GM19468 (cell line): ENCODE measurements around the gene GXYLT2.
A peak's percentile ranks its signal among the peaks of the same experiment; 100 is the strongest.

Experiments
- ATAC-seq: cut with Tn5 transposase; IDR thresholded peaks from one replicate; pipeline ENCODE4 v1.9.1; 2021; ENCODE audit warnings: mild to moderate bottlenecking, moderate library complexity, moderate number of reproducible peaks; ENCODE audit not compliant: unreplicated experiment; ENCODE audit errors: extremely low read depth

The GXYLT2 gene

GRCh38 chr3:72968266-72968664 is 80.4 kb downstream of the GXYLT2 start:
- ATAC-seq, result no peak

GRCh38 chr3:72969766-72970165 is 81.9 kb downstream of the GXYLT2 start:
- ATAC-seq, result no peak

GRCh38 chr3:72970942-72971341 is 83.1 kb downstream of the GXYLT2 start:
- no peak for ATAC-seq

DNA sequence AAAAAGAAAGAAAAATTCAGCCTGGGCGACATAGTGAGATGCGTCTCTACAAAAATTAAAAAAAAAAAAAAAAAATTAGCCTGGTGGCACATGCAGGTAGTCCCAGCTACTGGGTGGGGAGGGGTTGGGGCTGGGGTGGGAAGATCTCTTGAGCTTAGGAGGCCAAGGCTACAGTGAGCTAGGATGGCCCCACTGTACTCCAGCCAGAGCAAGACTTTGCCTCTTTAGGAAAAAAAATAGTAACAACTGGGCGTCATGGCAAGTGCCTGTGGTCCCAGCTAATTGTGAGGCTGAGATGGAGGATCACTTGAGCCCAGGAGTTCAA is 84.8 kb downstream of the GXYLT2 start:
- ATAC-seq, result no peak

DNA sequence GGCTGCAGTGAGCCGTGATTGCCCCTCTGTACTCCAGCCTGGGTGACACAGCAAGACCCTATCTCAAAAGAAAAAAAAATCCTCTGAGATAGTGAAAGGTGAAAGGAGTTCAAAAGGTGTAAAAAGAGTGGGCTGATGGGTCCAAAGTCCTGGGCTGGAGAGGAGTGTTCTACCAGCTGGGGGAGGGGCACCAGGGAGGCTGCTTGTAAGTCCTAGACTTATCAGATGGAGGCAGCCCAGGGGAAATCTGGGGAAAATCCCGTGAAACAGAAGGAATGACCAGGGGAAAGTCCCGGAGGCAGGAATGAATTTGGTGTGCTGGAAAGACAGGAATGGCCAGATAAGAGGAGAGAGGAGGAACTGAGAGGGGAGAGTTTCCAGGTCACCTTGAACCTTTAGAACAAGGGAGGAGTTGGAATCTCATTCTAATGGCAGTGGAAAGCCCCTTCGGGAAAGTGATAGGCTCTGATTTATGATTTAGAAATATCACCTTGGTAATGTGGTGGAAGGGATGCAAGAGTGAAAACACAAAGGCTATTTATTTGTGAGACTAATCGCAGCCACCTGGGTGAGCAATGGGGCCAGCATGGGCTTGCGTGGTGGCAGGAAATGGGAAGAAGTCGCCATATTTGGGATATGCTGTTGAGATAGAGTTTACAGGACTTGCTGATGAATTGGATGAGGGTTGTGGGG is 85.3 kb downstream of the GXYLT2 start:
- no peak for ATAC-seq

GRCh38 chr3:72973786-72974185 is 85.9 kb downstream of the GXYLT2 start:
- ATAC-seq, result no peak

- no peak for ATAC-seq
These were observed 87.1 kb downstream of the GXYLT2 start for GRCh38 chr3:72974956-72975355.

DNA sequence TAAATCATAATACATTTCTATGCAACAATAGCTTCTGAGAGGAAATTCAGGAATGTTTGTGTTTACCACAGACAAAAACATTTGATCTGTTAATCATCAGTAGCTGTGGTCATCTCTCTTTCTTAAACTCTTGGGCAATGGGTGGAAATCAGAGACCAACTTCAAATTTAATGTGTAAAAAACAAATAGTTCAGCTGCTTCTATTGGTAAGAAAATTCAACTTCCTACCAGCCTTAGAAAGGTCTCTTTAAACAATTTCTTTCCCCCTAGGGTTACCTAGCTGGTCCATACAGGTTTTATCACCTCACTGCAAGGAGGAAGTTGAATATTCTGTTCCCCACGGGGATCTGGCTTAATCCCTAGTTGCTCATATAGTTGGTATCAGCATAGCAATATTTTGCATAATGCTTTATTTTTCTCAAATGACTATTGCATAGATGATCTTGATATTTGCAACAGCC is 88.5 kb downstream of the GXYLT2 start:
- ATAC-seq, result no peak

DNA sequence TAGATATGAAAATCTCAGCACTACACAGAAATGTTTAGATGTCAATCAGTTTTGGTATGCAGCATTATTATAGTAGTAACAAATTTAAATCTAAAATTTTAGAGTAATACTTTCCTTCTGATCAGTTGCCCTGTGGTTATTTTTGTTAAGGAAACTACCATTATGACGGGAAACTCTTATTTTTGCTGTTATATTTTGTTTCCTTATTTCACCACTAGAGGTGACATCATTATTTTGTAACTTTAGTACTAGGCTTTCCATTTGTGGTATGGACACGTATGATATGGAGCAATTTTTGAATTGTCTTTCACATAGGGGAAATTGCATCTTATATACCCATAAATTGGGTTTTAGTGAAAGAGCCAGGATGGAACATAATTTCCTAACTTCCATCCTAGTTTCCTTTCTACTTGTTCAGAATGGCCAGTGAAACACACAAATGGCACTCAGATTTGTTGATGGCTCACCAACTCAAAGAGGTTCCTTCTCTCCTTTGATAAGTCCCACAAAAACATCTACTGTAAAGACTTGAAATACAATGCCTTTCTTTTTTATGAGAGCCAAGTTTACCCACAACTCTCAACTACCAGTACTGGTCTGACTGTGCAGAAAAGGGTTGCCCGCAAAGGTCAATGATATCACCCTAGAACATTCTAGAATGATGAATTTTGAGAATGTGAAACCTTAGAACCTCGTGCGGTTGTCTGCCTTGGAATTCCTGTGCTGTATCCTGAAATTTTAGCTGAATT is 89.4 kb downstream of the GXYLT2 start:
- no peak for ATAC-seq

DNA sequence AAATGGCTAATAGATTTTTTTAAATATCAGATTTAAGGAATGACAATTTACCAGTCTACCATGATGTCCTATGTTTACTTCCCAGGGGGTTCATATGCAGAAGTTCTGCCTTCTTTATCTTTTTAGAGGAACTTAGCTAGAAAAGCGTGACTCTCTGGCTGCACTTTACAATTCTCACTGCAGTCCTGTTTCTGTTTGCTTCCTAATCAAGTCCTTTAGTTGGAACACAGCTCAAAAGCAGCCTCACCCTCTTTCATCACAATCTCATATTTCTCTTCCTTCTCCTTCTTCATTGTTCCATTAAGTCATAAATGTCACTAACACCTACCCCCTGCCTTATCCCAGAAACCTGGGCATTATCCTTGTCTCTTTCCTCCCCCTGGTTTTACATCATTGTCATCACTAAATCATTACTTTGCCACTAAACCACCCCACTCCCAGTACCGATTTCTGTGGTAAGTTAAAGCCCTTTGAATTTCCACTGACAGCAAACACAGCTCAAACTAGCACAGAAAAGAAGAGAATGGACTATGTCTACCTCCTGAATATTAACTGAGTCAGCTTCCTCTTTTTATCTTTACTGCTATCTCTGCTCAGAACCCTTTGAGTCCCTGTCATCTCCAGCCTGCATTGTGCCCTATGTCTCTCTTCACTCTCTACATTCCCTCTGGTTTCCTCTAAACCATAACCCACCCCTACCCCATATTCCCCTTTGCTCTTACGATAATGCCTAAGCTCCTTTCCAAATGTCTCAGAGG is 94.9 kb downstream of the GXYLT2 start:
- ATAC-seq, result no peak

- ATAC-seq, result no peak
These were observed 97.7 kb downstream of the GXYLT2 start for GRCh38 chr3:72985576-72985975.

DNA sequence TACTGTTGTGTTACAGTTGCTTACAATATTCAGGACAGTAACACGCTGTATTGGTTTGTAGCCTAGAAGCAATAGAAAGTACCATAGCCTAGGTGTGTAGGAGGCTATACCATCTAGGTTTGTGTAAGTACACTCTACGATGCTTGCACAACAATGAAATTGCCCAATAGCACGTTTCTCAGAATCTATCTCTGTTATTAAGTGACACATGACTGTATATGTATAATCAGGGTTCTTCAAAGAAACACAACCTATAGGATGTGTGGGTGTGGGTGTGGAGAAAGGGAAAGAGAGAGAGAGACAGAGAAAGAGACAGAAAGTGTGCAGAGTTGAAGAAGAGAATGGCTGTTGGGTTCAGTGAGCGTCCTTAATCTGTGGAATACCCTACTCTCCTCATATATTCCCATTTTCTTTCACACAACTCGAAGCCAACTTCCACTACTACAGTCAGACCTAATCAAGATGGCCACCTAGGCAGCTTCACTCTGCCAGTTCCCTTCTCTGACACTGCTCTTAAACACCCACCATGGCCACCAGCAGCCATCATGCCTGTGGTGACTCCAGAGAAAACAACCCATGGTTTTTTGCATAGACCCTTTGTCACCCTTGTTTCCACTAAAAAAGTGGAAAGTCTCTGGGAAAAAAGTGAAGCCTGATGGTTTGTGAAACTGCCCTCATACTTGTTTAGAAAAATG is 103.0 kb downstream of the GXYLT2 start:
- no peak for ATAC-seq

DNA sequence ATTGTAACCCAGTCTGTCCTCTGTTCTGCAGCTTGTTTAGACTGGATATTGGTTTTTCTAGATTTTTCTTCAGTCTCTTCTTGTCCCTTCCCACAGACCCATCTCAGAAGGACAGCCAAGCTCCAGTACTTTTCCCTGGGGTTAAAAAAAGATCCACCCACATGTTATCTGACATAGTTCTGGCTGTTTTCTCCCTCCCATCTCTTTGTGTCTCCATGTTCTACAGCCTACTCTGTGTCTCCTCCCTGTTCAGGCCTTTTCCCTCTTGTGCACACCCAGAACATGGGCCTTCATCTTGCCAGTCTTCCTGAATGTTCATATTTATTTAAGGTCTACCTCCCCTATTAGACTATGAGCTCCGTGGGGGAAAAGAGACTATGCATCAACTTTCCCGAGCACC is 103.7 kb downstream of the GXYLT2 start:
- no peak for ATAC-seq

DNA sequence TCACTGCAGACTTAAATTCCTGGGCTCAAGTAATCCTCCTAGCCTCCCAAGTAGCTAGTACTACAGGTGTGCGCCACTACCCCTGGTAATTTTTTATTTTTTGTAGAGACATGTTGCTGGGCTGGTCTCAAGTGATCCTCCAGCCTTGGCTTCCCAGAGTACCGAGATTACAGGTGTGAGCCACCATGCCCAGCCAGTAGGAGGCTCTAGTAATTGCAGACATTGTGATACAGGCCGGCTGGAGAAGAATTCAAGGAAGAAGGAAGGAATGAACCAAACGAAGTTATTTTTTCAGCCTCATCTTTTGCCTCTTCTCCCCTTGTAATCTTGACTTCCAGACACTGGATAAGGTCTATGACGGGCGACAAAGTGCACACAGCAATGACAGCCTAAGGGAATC is 105.5 kb downstream of the GXYLT2 start:
- no peak for ATAC-seq

DNA sequence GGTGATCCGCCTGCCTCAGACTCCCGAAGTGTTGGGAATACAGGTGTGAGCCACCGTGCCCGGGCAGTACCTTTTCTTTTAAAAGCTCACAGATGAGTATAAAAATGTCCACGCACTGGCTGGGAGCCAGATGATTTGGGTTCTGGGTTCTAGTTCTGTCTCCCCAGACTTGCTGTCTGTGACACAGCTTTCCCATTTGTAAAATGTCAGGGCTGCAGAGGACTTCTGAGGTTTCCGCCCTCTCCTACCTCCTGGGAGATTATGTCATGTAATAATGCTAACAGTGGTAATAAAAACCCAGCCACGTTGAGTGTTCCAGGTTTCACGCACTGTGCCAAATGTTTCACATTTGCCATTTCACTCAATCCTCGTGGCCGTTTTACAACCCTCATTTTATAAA is 107.5 kb downstream of the GXYLT2 start:
- no peak for ATAC-seq

- ATAC-seq, result no peak
These were observed 108.3 kb downstream of the GXYLT2 start for GRCh38 chr3:72996121-72996472.

- peak; percentile 68 for ATAC-seq
These were observed 108.9 kb downstream of the GXYLT2 start, which contains the start of gene PPP4R2 for GRCh38 chr3:72996473-72997333. TSS of gene PPP4R2 (plus strand) at chr3:72996811. CDS start at chr3:72997038, 227 bp downstream.

DNA sequence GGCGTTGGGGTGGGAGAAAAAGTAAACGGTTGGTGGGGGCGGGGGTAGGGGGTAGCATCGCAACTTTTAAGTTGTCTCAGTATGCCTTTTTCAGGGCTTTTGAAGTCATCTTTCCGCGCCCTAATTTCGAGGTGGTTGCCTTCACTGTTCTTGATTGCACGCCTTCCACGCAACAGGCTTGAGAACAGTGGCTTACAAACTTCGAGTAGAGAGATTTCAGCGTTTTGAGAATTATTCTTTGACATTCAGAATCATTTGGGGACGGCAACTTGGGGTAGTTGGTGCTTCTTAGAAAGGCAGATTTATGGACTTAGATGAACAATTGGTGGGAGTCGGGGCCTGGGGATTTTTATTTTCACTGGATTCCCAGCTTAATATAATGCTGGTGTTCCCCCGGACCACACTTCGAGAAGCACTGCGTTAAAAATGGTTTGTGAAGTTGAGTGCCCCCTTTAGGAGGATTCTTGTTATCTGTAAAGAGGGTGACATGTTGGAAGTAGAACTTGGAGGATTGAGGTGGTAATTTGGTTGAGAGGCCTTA is 109.6 kb downstream of the GXYLT2 start:
- no peak for ATAC-seq

DNA sequence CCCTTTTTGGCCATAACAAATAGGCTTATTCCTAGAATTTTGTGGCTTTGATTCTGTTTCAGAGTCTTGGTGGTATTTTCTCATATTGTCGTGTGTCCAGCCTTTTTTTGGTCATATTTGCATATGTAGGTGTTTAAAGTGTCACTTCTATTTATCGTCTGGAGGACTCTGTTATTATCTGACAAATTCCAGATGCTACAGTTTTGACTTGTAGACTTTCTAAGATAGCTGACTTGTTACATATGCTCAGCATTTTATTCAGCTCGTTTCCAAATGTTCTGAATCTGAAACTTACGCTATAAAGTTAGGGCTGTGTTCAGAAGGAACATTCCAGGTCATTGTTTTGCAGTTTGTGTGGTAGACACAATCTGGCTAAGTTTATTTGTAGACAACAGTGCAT is 110.6 kb downstream of the GXYLT2 start:
- ATAC-seq, result no peak
